DOHH2 (cell line): ENCODE measurements around the gene URGCP.

Source experiments
- H3F3A ChIP-seq: fragments of 200-600 bp; sonication (generic), shearing (Covaris generic); 2 replicates; pipeline ENCODE4 v1.6.0; 2016; ENCODE audit warnings: antibody characterized with exemption, mild to moderate bottlenecking; ENCODE audit not compliant: control insufficient read depth, insufficient read depth
- H3K27ac ChIP-seq: fragments of 200-600 bp; sonication (generic); 2 replicates; pipeline ENCODE4 v1.5.1; 2014; ENCODE audit warnings: low read depth, mild to moderate bottlenecking, low read length, moderate library complexity
- H3K27me3 ChIP-seq: fragments of 200-600 bp; sonication (generic); 2 replicates; pipeline ENCODE4 v1.6.1; 2014; ENCODE audit warnings: mild to moderate bottlenecking, low read length, mixed read lengths; ENCODE audit not compliant: control insufficient read depth
- H3K36me3 ChIP-seq: fragments of 200-600 bp; sonication (generic); 2 replicates; pipeline ENCODE4 v1.6.1; 2014; ENCODE audit warnings: mild to moderate bottlenecking, low read length, moderate library complexity, mixed read lengths; ENCODE audit not compliant: control insufficient read depth
- H3K4me1 ChIP-seq: fragments of 200-600 bp; sonication (generic); 2 replicates; pipeline ENCODE4 v1.6.1; 2014; ENCODE audit warnings: mild to moderate bottlenecking, low read length, mixed read lengths; ENCODE audit not compliant: control insufficient read depth
- H3K4me2 ChIP-seq: fragments of 200-600 bp; sonication (generic); 2 replicates; pipeline ENCODE4 v1.6.0; 2014; ENCODE audit warnings: mild to moderate bottlenecking, low read length, moderate library complexity
- H3K4me3 ChIP-seq: fragments of 200-600 bp; sonication (generic); 2 replicates; pipeline ENCODE4 v1.5.1; 2014; ENCODE audit warnings: mild to moderate bottlenecking, low read length, mixed read lengths
- H3K79me2 ChIP-seq: fragments of 200-600 bp; sonication (generic); 2 replicates; pipeline ENCODE4 v1.6.1; 2014; ENCODE audit warnings: mild to moderate bottlenecking, low read length, mixed read lengths; ENCODE audit not compliant: control insufficient read depth
- H3K9me2 ChIP-seq: fragments of 200-600 bp; sonication (generic); replicated peaks from 2 replicates; pipeline ENCODE4 v1.6.1; 2014; ENCODE audit warnings: mild to moderate bottlenecking, low read length, mixed read lengths; ENCODE audit not compliant: control insufficient read depth
- H3K9me3 ChIP-seq: fragments of 200-600 bp; sonication (generic); 2 replicates; pipeline ENCODE4 v1.6.1; 2014; ENCODE audit warnings: antibody characterized with exemption, low read length, mixed read lengths; ENCODE audit not compliant: control insufficient read depth, insufficient read depth
- H4K20me1 ChIP-seq: fragments of 200-600 bp; sonication (generic); 2 replicates; pipeline ENCODE4 v1.6.0; 2014; ENCODE audit warnings: low read depth, mild to moderate bottlenecking, antibody characterized with exemption, low read length, moderate library complexity; ENCODE audit not compliant: control insufficient read depth, insufficient read depth
- EZH2phosphoT487 ChIP-seq: fragments of 200-600 bp; sonication (generic); IDR thresholded peaks from 2 replicates; pipeline ENCODE4 v1.6.1; 2017; ENCODE audit warnings: borderline replicate concordance, mild to moderate bottlenecking, antibody characterized with exemption, low read length, moderate library complexity, mixed read lengths
- TF ChIP-seq, protein P1 (sequence below): fragments of 200-600 bp; sonication (generic); IDR thresholded peaks from one replicate; pipeline ENCODE4 v1.5.1; 2014; ENCODE audit warnings: antibody characterized with exemption, mild to moderate bottlenecking, low read depth, low read length; ENCODE audit not compliant: poor library complexity, severe bottlenecking

The URGCP gene

DNA sequence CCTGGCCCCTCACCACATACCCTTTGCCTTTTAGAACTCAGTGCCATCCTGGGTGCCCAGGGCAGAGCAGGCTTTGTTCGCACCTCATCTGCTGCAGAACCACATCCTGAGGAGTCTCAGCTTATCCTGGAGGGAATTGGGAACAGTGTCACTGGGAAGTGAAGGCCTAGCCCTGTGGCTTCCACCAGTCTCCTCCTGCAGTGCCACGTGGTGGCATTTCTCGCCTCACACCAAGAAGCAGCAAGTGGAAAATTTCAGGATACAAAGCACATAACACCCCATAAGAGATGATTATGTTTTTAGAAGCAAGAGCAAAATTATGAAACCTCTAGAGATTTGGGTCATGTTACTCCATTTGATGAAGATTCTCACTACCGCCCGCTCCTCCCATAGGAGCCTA, 46.7 kb upstream of the URGCP start:
- no peaks in the 10 kb centered on the region for H4K20me1 ChIP-seq
- no peak for TF ChIP-seq EZH2phosphoT487
- TF ChIP-seq, protein P1, sequence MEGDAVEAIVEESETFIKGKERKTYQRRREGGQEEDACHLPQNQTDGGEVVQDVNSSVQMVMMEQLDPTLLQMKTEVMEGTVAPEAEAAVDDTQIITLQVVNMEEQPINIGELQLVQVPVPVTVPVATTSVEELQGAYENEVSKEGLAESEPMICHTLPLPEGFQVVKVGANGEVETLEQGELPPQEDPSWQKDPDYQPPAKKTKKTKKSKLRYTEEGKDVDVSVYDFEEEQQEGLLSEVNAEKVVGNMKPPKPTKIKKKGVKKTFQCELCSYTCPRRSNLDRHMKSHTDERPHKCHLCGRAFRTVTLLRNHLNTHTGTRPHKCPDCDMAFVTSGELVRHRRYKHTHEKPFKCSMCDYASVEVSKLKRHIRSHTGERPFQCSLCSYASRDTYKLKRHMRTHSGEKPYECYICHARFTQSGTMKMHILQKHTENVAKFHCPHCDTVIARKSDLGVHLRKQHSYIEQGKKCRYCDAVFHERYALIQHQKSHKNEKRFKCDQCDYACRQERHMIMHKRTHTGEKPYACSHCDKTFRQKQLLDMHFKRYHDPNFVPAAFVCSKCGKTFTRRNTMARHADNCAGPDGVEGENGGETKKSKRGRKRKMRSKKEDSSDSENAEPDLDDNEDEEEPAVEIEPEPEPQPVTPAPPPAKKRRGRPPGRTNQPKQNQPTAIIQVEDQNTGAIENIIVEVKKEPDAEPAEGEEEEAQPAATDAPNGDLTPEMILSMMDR = no peak
- no peaks in the 10 kb centered on the region for H3K36me3 ChIP-seq
- H3K9me2 ChIP-seq = no peaks in the 10 kb centered on the region
- peaks cover 23% of the 10 kb centered on the region for H3K4me1 ChIP-seq
- no peaks in the 10 kb centered on the region for H3K9me3 ChIP-seq
- H3F3A ChIP-seq = no peaks in the 10 kb centered on the region
- no peak overlapping the region for H3K4me3 ChIP-seq
- no peak overlapping the region for H3K4me2 ChIP-seq
- no peaks in the 10 kb centered on the region for H3K79me2 ChIP-seq
- no peaks in the 10 kb centered on the region for H3K27me3 ChIP-seq
- H3K27ac ChIP-seq = no peak overlapping the region

DNA sequence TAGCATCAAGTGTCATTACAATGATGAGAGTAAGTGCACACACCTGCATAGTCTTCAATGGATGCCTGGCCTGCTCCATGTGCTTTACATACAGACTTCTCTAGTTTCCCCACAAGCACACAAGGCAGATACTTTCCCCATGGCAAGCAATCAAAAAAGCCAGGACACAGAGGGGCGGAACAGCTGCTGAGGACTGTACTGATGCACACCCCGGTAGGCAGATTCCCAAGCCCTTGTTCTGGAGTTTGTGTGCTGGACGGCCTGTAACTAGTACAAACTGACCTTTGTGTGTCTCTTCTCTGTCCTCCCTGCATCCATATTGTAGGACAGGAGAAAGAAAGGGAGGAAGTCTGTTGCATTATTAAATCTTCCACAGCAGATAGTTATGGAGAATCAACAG, 45.6 kb upstream of the URGCP start:
- Histone ChIP-seq H3K79me2 (no peaks in the 10 kb centered on the region), H3F3A (no peaks in the 10 kb centered on the region), H3K36me3 (no peaks in the 10 kb centered on the region), H4K20me1 (no peaks in the 10 kb centered on the region), H3K27ac (no peak overlapping the region), H3K4me3 (no peak overlapping the region), H3K4me1 (peaks cover 23% of the 10 kb centered on the region), H3K27me3 (no peaks in the 10 kb centered on the region), H3K9me3 (no peaks in the 10 kb centered on the region), H3K9me2 (no peaks in the 10 kb centered on the region), H3K4me2 (no peak overlapping the region)
- no peak for TF ChIP-seq EZH2phosphoT487
- TF ChIP-seq, protein P1 = no peak

DNA sequence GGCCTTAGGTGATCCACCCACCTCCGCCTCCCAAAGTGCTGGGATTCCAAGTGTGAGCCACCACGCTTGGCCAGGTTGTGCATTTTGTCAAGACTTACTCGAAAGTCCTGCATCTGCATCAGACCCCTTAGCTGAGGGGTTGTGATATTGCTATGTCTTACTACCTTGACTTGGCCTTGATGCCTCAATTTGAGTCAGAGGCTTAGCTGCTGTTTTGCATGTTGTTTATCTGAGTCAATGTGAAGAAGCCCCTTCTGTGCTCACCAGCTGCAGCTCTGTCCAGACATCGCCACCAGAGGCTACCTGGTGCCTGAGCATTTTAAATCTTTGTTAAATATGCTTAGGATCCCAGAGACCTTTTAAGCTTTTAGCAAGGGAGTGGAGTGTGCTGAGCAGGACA, 37.9 kb upstream of the URGCP start:
- Histone ChIP-seq H3F3A (0 out of 2 replicates have a peak, but pooled peaks cover 2% of the 10 kb centered on the region), H3K27me3 (no peaks in the 10 kb centered on the region), H3K4me2 (no peak overlapping the region), H3K4me3 (no peak overlapping the region), H3K27ac (no peak overlapping the region), H3K79me2 (no peaks in the 10 kb centered on the region), H3K4me1 (no peaks in the 10 kb centered on the region), H3K9me3 (no peaks in the 10 kb centered on the region), H4K20me1 (no peaks in the 10 kb centered on the region; the same call in 1 of the 2 replicates), H3K36me3 (no peaks in the 10 kb centered on the region), H3K9me2 (no peaks in the 10 kb centered on the region)
- TF ChIP-seq EZH2phosphoT487 = no peak
- TF ChIP-seq, protein P1 = no peak
